ENCODE results near the gene NACAD.

DNA sequence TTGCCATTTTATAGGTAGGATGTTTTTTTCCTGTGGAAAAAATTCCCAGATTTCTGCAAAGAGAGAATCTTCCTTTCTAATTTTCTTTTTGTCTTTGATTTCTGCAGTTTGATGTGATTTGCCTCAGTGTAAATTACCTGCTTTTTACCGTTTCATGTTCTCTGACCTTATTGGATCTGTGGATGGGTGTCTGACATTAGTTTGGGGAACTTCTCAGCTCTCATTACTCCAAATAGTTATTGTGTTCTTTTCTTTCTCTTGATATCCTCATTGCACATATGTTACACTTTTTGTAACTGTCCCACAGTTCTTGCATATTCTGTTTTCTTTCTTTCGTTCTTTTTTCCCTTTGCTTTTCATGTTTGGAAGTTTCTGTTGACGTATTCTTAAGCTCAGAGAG lies 28.5 kb downstream of the NACAD start:
- no peak for TF ChIP-seq POLR2AphosphoS5 (IDR thresholded peaks at IDR 0.05; ENCODE audit: low read depth)
- TF ChIP-seq, protein P1, sequence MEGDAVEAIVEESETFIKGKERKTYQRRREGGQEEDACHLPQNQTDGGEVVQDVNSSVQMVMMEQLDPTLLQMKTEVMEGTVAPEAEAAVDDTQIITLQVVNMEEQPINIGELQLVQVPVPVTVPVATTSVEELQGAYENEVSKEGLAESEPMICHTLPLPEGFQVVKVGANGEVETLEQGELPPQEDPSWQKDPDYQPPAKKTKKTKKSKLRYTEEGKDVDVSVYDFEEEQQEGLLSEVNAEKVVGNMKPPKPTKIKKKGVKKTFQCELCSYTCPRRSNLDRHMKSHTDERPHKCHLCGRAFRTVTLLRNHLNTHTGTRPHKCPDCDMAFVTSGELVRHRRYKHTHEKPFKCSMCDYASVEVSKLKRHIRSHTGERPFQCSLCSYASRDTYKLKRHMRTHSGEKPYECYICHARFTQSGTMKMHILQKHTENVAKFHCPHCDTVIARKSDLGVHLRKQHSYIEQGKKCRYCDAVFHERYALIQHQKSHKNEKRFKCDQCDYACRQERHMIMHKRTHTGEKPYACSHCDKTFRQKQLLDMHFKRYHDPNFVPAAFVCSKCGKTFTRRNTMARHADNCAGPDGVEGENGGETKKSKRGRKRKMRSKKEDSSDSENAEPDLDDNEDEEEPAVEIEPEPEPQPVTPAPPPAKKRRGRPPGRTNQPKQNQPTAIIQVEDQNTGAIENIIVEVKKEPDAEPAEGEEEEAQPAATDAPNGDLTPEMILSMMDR (IDR thresholded peaks at IDR 0.05; ENCODE audit: insufficient read depth, low read length): no peak
